DMS53 treated with DMSO at 0.1 percent for 48 hours (cell line): Measurements from ENCODE around the gene DGKQ.
"Not testable (repeated sequence)": the region's sequence is repeated elsewhere in the genome, so short reads cannot be mapped to it uniquely, and the experiment has no call there.

Experiments
- DNase-seq: peaks from one replicate; lab custom pipeline; 2025; ENCODE audit not compliant: unreplicated experiment; lab: John Stamatoyannopoulos, UW

DGKQ gene

DNA sequence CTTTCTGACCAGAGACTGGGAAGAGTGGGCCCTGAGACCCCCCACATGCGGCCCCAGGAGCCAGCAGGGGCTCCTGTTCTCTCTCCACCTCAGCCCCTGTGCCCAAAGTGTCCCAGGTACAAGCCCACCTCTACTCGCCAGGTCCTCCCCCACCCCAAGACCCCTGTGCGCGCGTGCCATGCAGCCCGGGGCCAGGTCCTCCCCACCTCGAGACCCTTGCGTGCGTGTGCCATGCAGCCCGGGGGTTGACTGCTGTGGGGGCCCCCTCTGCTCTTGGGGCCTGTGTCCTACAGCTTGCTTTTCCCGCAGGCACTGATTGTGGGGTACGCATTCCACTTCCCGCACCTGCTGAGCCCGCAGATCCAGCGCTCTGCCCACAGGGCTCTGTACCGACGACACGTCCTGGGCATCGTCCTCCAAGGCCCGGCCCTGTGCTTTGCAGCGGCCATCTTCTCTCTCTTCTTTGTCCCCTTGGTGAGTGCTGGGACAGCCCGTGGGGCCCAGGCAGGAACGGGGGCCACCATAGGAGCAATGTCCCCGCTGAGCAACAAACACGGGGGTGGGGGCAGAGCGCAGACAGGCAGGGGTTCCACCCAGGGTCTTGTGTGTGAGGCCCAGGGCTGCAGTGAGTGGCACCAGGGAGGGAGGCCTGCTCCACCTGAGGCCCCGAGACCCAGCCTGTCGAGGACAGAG is 20.3 kb downstream of the DGKQ start:
- DNase-seq: no peak

DNA sequence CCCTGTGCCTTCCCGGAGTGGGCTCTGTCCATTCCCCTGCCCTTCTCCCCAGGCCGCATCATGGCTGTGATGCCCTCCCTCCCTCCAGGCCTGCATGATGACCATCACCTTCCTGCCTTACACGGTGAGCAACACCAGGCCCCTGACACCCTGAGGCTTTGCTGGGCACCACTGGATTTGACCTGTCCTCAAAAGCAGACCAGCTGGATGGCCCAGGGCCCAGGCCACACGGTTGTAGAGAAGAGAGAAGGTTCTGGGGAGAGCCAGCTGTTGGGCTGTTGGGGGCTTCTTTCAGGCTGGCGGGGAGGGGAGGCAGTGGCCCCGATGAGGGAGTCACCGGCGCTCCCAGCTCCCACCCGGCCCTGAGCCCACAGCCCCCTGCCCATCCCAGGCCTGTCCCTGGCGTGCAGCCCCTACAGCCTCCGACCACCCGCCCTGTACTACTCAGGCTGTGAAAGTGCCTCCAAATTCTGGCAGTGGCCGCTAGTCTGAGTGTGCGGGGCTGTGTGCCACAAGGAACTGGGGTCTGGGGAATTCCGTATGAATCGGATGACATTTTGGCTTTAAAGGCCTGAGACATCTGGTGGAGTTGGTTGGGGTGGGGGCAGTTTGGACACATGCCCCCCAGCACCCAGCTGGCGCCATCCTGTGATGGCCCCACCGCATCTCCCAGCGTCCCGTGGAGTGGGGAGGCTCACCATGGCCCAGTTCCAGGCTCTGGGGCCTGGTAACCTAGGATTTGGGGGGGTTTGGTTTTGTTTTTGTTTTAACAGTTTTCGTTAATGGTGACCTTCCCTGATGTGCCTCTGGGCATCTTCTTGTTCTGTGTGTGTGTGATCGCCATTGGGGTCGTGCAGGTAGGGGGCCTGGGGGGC is 21.5 kb downstream of the DGKQ start:
- no peak for DNase-seq

- DNase-seq: no peak
Measured at GRCh38 chr4:951186-951585, 22.2 kb downstream of the DGKQ start.

- DNase-seq: no peak
Measured at GRCh38 chr4:950136-951020, 23.0 kb downstream of the DGKQ start.

- DNase-seq: no peak
Measured at GRCh38 chr4:949656-950055, 23.7 kb downstream of the DGKQ start.

DNA sequence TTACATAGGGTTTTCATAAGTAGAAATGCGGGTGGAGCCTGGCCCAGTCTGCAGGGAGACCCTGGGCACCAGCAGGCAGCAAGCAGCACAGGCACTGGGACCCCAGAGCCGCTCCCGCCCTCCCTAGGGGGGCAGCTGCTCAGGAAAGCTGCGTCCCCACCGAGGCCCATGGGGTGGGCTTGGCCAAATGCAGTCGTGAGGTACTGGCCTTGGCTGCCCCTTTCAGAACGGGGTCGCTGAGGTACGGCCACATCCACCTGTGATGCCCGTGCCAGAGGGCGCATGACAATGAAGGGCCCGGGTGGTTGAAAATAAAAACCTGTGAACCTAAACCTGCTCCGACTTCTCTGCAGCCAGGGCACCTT is 24.5 kb downstream of the DGKQ start:
- no peak for DNase-seq

DNA sequence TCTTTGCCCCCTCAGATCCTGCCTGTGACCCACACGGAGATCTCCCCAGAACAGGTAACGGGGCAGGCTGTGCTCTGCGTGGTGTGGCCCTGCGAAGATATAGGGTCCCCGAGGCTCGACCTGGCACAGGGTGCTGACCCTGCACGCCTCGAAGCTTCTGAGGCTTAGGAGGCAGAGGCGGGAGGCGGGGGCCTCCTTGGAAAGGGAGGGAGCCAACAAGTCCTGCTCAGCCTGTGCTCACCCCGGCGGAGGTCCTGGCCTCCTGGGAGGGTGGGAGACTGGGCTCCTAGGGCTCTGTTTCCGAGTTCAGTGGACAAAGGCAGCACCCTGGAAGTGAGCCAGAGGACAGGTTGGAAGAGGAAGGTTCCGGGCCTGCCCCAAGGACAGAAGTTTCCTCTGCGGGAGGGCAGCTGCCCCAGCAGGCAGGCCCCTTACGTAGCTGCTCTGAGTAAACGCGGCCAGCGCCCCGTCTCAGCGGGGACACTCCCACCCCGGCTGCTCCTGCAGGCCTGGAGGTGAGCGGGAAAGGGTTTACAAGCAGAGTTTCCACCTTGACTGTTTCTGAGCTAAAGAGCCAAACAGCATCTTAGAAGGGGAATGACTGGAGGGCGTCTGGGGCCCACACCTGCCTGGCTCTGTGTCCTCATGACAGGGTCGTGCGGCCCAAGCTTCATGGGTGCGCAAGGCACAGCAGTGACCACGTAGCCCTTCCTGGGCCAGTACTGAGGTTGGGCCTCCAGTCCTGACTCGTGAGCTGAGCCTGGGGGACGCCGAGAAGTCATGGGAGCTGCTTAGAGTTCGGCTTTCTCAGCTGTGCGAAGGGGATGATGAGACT is 25.1 kb downstream of the DGKQ start:
- no peak for DNase-seq

DNA sequence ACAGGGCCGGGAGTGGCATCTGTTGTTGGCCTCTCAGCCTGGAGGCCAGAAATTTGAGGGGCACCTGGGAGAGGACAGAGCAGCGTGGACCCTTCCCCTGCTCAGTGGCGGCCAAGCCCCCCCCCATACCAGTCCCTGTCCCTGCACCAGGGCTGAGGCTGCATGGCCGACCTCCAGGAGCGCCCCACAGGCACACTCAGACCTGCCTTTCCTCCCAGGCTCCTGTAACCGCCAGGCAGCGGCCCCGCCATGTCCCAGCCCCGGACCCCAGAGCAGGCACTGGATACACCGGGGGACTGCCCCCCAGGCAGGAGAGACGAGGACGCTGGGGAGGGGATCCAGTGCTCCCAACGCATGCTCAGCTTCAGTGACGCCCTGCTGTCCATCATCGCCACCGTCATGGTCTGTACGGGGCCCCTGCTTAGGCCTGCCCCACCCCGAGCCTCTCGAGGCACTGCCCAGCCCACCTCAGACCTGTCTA is 25.8 kb downstream of the DGKQ start:
- DNase-seq: no peak

- DNase-seq: no peak
Measured at GRCh38 chr4:946517-947471, 26.6 kb downstream of the DGKQ start.

GRCh38 chr4:946103-946450 is 27.3 kb downstream of the DGKQ start:
- no peak for DNase-seq

- DNase-seq: no peak
Measured at GRCh38 chr4:945274-946102, 27.9 kb downstream of the DGKQ start.

DNA sequence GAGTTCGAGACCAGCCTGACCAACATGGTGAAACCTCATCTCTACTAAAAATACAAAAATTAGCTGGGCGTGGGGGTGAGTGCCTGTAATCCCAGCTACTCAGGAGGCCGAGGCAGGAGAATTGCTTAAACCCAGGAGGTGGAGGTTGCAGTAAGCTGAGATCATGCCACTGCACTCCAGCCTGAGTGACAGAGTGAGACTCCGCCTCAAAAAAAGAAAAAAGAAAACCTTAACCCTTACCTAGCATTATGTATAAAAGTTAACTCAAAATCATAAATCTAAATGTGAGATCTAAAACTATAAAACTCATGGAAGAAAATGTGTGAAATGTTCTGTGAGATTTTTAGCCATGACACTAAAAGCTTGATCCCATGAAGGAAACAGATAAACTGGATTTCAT is 33.9 kb downstream of the DGKQ start:
- DNase-seq: not testable (repeated sequence)

- no peak for DNase-seq
Measured at GRCh38 chr4:932713-933070, 40.7 kb downstream of the DGKQ start.

GRCh38 chr4:931960-932712 is 41.2 kb downstream of the DGKQ start, which contains the start of the genes GAK and TMEM175:
Gene GAK, minus strand, starts transcription at chr4:932316. Its CDS starts 129 bp downstream, at chr4:932187.
Gene TMEM175, plus strand, starts transcription at chr4:932460. Its CDS starts 15,280 bp downstream, at chr4:947740.
- peak; percentile 97 for DNase-seq

- DNase-seq: no peak
Measured at GRCh38 chr4:931194-931959, 42.0 kb downstream of the DGKQ start.

DNA sequence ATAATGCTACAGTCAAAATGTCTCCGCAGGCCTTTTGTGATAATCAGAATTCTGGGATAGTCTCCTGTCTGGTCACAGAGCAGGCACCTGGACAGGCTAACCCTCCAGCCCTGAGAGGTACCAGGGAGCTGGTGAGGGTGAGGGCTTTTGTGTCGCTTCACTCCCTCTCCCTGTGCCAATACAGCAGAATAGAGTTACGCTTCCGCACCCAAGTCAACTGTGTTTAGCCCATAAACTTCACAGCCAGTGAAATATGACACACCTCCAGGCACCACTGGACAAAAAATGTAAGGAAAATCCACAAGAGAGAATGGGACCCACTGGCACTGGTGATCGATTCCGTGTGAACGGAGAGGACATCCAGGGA is 42.6 kb downstream of the DGKQ start:
- no peak for DNase-seq

DNA sequence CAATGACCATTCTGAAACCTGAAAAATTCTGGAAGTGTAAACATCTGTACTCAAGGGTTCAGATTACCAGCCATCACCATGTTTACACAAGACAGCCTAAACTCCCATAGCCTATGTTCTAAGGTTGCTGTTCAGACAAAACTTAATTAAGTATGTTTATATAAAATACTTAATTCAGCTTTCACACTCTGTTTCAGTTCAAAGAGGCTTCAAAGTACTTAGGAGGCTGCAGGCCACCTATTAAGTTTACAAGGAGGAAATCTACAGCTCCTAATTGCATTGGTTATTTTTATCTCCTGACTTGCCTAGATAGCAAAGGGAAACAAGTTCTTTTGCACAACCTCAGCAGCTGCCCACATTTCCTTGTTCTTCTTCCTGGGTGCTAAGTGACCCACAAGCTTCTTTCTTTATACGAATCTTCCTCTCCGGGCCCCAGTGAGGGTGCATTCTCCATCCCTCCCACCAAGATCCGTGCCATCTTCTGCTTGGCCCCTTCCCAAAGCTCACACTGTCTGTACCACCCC is 43.3 kb downstream of the DGKQ start:
- peak; percentile 36 for DNase-seq
